SK-N-SH (cell line): ENCODE measurements around the gene OPHN1. TPM values are rescaled to one million over a fixed set of nuclear protein-coding genes. Genes with fewer than 3 reads are reported as not detected.

ENCODE experiments used
- CTCF ChIA-PET: fragments of 300-600, 350-600 bp; formaldehyde crosslinking; extraction: SDS; loops from one replicate; lab custom pipeline; 2021; lab: Yijun Ruan, JAX
- POLR2A ChIA-PET: fragments of 350-600 bp; sonication (Branson Sonifier 250); formaldehyde crosslinking; extraction: SDS; loops from one replicate; lab custom pipeline; 2020; ENCODE audit warnings: antibody characterized with exemption, inconsistent platforms; lab: Yijun Ruan, JAX
- DNase-seq: peaks from one replicate; pipeline ENCODE4 v3.0.0; 2012
- H2AFZ ChIP-seq: fragments of 200-600 bp; sonication (generic); 2 replicates; pipeline ENCODE4 v1.8.1; 2016; ENCODE audit warnings: antibody characterized with exemption, mild to moderate bottlenecking, low read depth
- H3F3A ChIP-seq: fragments of 200-600 bp; sonication (generic); replicated peaks from 2 replicates; pipeline ENCODE3; 2016; ENCODE audit warnings: antibody characterized with exemption, mild to moderate bottlenecking; ENCODE audit not compliant: insufficient read depth
- H3K27ac ChIP-seq, 2 experiments: fragments of 200-500 bp in 1 of 2; fragments of 200-600 bp in 1 of 2; sonication (Bioruptor generic) in 1 of 2; sonication (generic), shearing (Covaris generic) in 1 of 2; 2 replicates each; pipeline versions ENCODE4 v1.5.1 to v1.6.1; 2014 to 2016; ENCODE audit warnings: low read depth in 2 of 2, inconsistent platforms in 1 of 2, low read length in 1 of 2, mild to moderate bottlenecking in 1 of 2, mixed read lengths in 1 of 2
- H3K27me3 ChIP-seq: fragments of 200-600 bp; sonication (generic), shearing (Covaris generic); 2 replicates; pipeline ENCODE4 v1.6.1; 2016; ENCODE audit warnings: mixed run types; ENCODE audit not compliant: insufficient read depth
- H3K36me3 ChIP-seq, 2 experiments: fragments of 200-500 bp in 1 of 2; fragments of 200-600 bp in 1 of 2; sonication (Bioruptor generic) in 1 of 2; sonication (generic) in 1 of 2; replicated peaks in 1 of 2; 2 replicates each; pipeline versions ENCODE3 to v1.5.1; 2014 to 2016; ENCODE audit warnings: low read length in 1 of 2, mild to moderate bottlenecking in 1 of 2; ENCODE audit not compliant: insufficient read depth in 2 of 2, control insufficient read depth in 1 of 2
- H3K4me1 ChIP-seq, 2 experiments: fragments of 200-500 bp in 1 of 2; fragments of 200-600 bp in 1 of 2; sonication (Bioruptor generic) in 1 of 2; sonication (generic), shearing (Covaris generic) in 1 of 2; 2 replicates each; pipeline versions ENCODE4 v1.5.1 to v1.6.1; 2014 to 2016; ENCODE audit warnings: low read depth in 1 of 2, low read length in 1 of 2, mixed run types in 1 of 2; ENCODE audit not compliant: insufficient read depth in 2 of 2, control insufficient read depth in 1 of 2
- H3K4me2 ChIP-seq: fragments of 200-600 bp; sonication (generic), shearing (Covaris generic); 2 replicates; pipeline ENCODE4 v1.6.1; 2017; ENCODE audit warnings: mixed run types
- H3K4me3 ChIP-seq, 2 experiments: fragments of 200-500 bp in 1 of 2; fragments of 200-600 bp in 1 of 2; sonication (Bioruptor generic) in 1 of 2; sonication (generic), shearing (Covaris generic) in 1 of 2; 2 replicates each; pipeline versions ENCODE4 v1.5.1 to v1.8.1; 2014 to 2016; ENCODE audit warnings: low read depth in 2 of 2, inconsistent platforms in 1 of 2, low read length in 1 of 2, mild to moderate bottlenecking in 1 of 2, mixed read lengths in 1 of 2, moderate library complexity in 1 of 2
- H3K79me2 ChIP-seq: fragments of 200-600 bp; sonication (generic); 2 replicates; pipeline ENCODE4 v1.8.1; 2017; ENCODE audit warnings: mild to moderate bottlenecking; ENCODE audit not compliant: insufficient read depth
- H3K9ac ChIP-seq: fragments of 200-600 bp; sonication (generic); 2 replicates; pipeline ENCODE4 v1.6.1; 2017; ENCODE audit warnings: mixed run types
- H3K9me2 ChIP-seq: fragments of 200-600 bp; sonication (generic); 2 replicates; pipeline ENCODE4 v1.6.1; 2017; ENCODE audit warnings: mixed run types
- H3K9me3 ChIP-seq: fragments of 200-600 bp; sonication (generic); 2 replicates; pipeline ENCODE4 v1.6.1; 2017; ENCODE audit warnings: mixed run types, mild to moderate bottlenecking, moderate library complexity
- H4K20me1 ChIP-seq: fragments of 200-600 bp; sonication (generic); 2 replicates; pipeline ENCODE4 v1.6.1; 2017; ENCODE audit warnings: mild to moderate bottlenecking, mixed run types; ENCODE audit not compliant: insufficient read depth
- CHD2 ChIP-seq: fragments of 150-350 bp; IDR thresholded peaks from 2 replicates; pipeline ENCODE4 v1.6.1; 2018; ENCODE audit warnings: low read length; ENCODE audit not compliant: partially characterized antibody
- ELF1 ChIP-seq: IDR thresholded peaks from 2 replicates; pipeline ENCODE4 v1.4.0; 2012
- EP300 ChIP-seq, 2 experiments: IDR thresholded peaks; 2 replicates each; pipeline versions ENCODE4 v1.4.0 to v1.6.1; 2012; ENCODE audit warnings: borderline replicate concordance in 1 of 2, low read depth in 1 of 2, low read length in 1 of 2
- FOSL2 ChIP-seq: IDR thresholded peaks from 2 replicates; pipeline ENCODE4 v1.4.0; 2012; ENCODE audit warnings: low read depth, mild to moderate bottlenecking, moderate library complexity, borderline replicate concordance
- FOXJ3 ChIP-seq: sonication (generic); formaldehyde crosslinking; IDR thresholded peaks from 2 replicates; pipeline ENCODE4 v1.5.1; 2020; ENCODE audit warnings: mild to moderate bottlenecking, missing genetic modification reagents
- FOXM1 ChIP-seq: IDR thresholded peaks from 2 replicates; pipeline ENCODE4 v1.4.0; 2012; ENCODE audit warnings: low read depth, mild to moderate bottlenecking
- GABPA ChIP-seq: IDR thresholded peaks from 2 replicates; pipeline ENCODE4 v1.4.0; 2012; ENCODE audit warnings: low read depth, mild to moderate bottlenecking
- GATA2 ChIP-seq: sonication (generic); formaldehyde crosslinking; IDR thresholded peaks from 2 replicates; pipeline ENCODE4 v1.5.0; 2020; ENCODE audit warnings: mild to moderate bottlenecking, missing genetic modification reagents
- IRF3 ChIP-seq: fragments of 150-350 bp; IDR thresholded peaks from 2 replicates; pipeline ENCODE4 v1.6.1; 2016; ENCODE audit warnings: mild to moderate bottlenecking, low read depth, low read length
- JUND ChIP-seq: IDR thresholded peaks from 2 replicates; pipeline ENCODE4 v1.4.0; 2012
- MAX ChIP-seq: IDR thresholded peaks from 2 replicates; pipeline ENCODE4 v1.4.0; 2012; ENCODE audit warnings: low read depth
- MEF2A ChIP-seq: IDR thresholded peaks from 2 replicates; pipeline ENCODE4 v1.4.0; 2012; ENCODE audit warnings: low read depth, borderline replicate concordance
- MXI1 ChIP-seq: IDR thresholded peaks from 2 replicates; pipeline ENCODE4 v1.6.1; 2012; ENCODE audit warnings: mild to moderate bottlenecking, low read depth, low read length, improper control_type of control experiment
- NRF1 ChIP-seq: IDR thresholded peaks from 2 replicates; pipeline ENCODE4 v1.6.1; 2012; ENCODE audit warnings: low read depth, mild to moderate bottlenecking, low read length
- POLR2AphosphoS5 ChIP-seq: IDR thresholded peaks from 2 replicates; pipeline ENCODE4 v1.6.1; 2012; ENCODE audit warnings: low read depth, low read length
- RAD21 ChIP-seq: IDR thresholded peaks from 2 replicates; pipeline ENCODE4 v1.6.1; 2012; ENCODE audit warnings: mild to moderate bottlenecking, low read length
- REST ChIP-seq: IDR thresholded peaks from 2 replicates; pipeline ENCODE4 v1.6.1; 2012; ENCODE audit warnings: mild to moderate bottlenecking, low read depth, low read length, moderate library complexity
- SMC3 ChIP-seq: IDR thresholded peaks from 2 replicates; pipeline ENCODE4 v1.6.1; 2012; ENCODE audit warnings: low read depth, low read length, improper control_type of control experiment
- TAF1 ChIP-seq: IDR thresholded peaks from 2 replicates; pipeline ENCODE4 v1.6.1; 2012; ENCODE audit warnings: low read depth, mild to moderate bottlenecking, low read length, moderate library complexity, borderline replicate concordance
- TCF12 ChIP-seq: IDR thresholded peaks from 2 replicates; pipeline ENCODE4 v1.4.0; 2012
- TEAD4 ChIP-seq: IDR thresholded peaks from 2 replicates; pipeline ENCODE4 v1.4.0; 2012; ENCODE audit warnings: mild to moderate bottlenecking, borderline replicate concordance; ENCODE audit not compliant: insufficient read depth
- USF1 ChIP-seq: IDR thresholded peaks from 2 replicates; pipeline ENCODE4 v1.4.0; 2012; ENCODE audit warnings: low read depth, borderline replicate concordance
- USF2 ChIP-seq: fragments of 150-350 bp; IDR thresholded peaks from 2 replicates; pipeline ENCODE4 v1.6.1; 2017; ENCODE audit warnings: antibody characterized with exemption, low read length, low read depth, borderline replicate concordance
- WGBS: methylation state at CpG from one replicate; pipeline ENCODE4 v1.1.6; 2017; ENCODE audit warnings: low lambda C conversion rate; 5-methylcytosine and 5-hydroxymethylcytosine counted together
- polyA plus RNA-seq, 3 experiments: library from polyadenylated mRNA; depleted of rRNA; stranded (reverse); fragments of >200 nt; gene quantifications; 2 replicates each; pipeline ENCODE4 v1.2.3, GENCODE V29; 2012

The OPHN1 gene
- polyA plus RNA-seq, 1 of the 3 experiments (the other 2 are of a cell fraction), result 1.7 TPM

GRCh38 chrX:68403522-68403921, 29.8 kb downstream of the OPHN1 start:
- no peak overlapping the region for H3K4me2 ChIP-seq
- H3K9ac ChIP-seq, result no peak overlapping the region
- H2AFZ ChIP-seq, result no peak overlapping the region
- no peaks in the 10 kb centered on the region for H3K36me3 ChIP-seq
- no peaks in the 10 kb centered on the region for H3K9me2 ChIP-seq
- H3K9me3 ChIP-seq, result no peaks in the 10 kb centered on the region
- TF ChIP-seq NRF1, result no peak
- TF ChIP-seq REST, result no peak
- no peak for TF ChIP-seq SMC3
- TF ChIP-seq FOSL2, result no peak
- no peak for TF ChIP-seq ELF1
- no peak for TF ChIP-seq POLR2AphosphoS5
- TF ChIP-seq TAF1, result no peak
- no peak for TF ChIP-seq TCF12
- TF ChIP-seq MEF2A, result no peak
- no peak for TF ChIP-seq GABPA
- TF ChIP-seq MXI1, result no peak
- no peak for TF ChIP-seq JUND
- TF ChIP-seq GATA2 (CRISPR knock-in tag), result no peak
- TF ChIP-seq CHD2, result no peak
- TF ChIP-seq MAX, result no peak
- H3K27me3 ChIP-seq, result no peaks in the 10 kb centered on the region; the same call in 1 of the 2 replicates
- no peak overlapping the region for H3K27ac ChIP-seq
- H3K4me3 ChIP-seq, result no peak overlapping the region
- H3F3A ChIP-seq, result no peaks in the 10 kb centered on the region
- 60% methylated on average over 6 of the region's 6 CpGs for WGBS
- no peak for DNase-seq
- ChIA-PET POLR2A (no interaction called here), CTCF (no interaction called here)
- H3K79me2 ChIP-seq, result no peaks in the 10 kb centered on the region
- no peaks in the 10 kb centered on the region for H4K20me1 ChIP-seq
- H3K4me1 ChIP-seq, result no peaks in the 10 kb centered on the region; a peak in 1 of 4 replicates

GRCh38 chrX:68403038-68403437, 30.3 kb downstream of the OPHN1 start:
- H3K9me2 ChIP-seq, result no peaks in the 10 kb centered on the region
- DNase-seq, result no peak
- WGBS, result 33% methylated on average over 2 of the region's 2 CpGs
- H3K4me2 ChIP-seq, result no peak overlapping the region
- H3K4me3 ChIP-seq, result no peak overlapping the region
- H3F3A ChIP-seq, result no peaks in the 10 kb centered on the region
- POLR2A ChIA-PET, result no interaction called here
- CTCF ChIA-PET, result no interaction called here
- H3K27me3 ChIP-seq, result no peaks in the 10 kb centered on the region; the same call in 1 of the 2 replicates
- no peaks in the 10 kb centered on the region for H3K9me3 ChIP-seq
- H3K79me2 ChIP-seq, result no peaks in the 10 kb centered on the region
- no peaks in the 10 kb centered on the region; a peak in 1 of 4 replicates for H3K4me1 ChIP-seq
- no peaks in the 10 kb centered on the region for H3K36me3 ChIP-seq
- no peak overlapping the region for H3K9ac ChIP-seq
- no peaks in the 10 kb centered on the region for H4K20me1 ChIP-seq
- no peak overlapping the region for H3K27ac ChIP-seq
- H2AFZ ChIP-seq, result no peak overlapping the region
- TF ChIP-seq GATA2 (CRISPR knock-in tag), result no peak
- TF ChIP-seq EP300 (IDR thresholded peaks at IDR 0.05; ENCODE audit: borderline replicate concordance in 1 of 2, low read depth in 1 of 2, low read length in 1 of 2), result no peak
- no peak for TF ChIP-seq USF2
- no peak for TF ChIP-seq RAD21
- no peak for TF ChIP-seq USF1
- no peak for TF ChIP-seq GABPA
- no peak for TF ChIP-seq MAX
- no peak for TF ChIP-seq IRF3
- TF ChIP-seq TCF12, result no peak
- no peak for TF ChIP-seq FOXM1
- TF ChIP-seq FOXJ3 (CRISPR knock-in tag), result no peak
- TF ChIP-seq TEAD4, result no peak
